Daoy (cell line): Measurements from ENCODE around the gene NWD2. TPM values are rescaled to one million over a fixed set of nuclear protein-coding genes. Genes with fewer than 3 reads are reported as not detected.
"Not testable (repeated sequence)": the region's sequence is repeated elsewhere in the genome, so short reads cannot be mapped to it uniquely, and the experiment has no call there.

Source experiments
- DNase-seq: peaks from one replicate; pipeline ENCODE4 v3.0.0-alpha.2; 2015; ENCODE audit warnings: low read depth
- total RNA-seq: library from RNA; depleted of rRNA; stranded (reverse); fragments of >200 nt; shearing (Covaris generic); gene quantifications from 2 replicates; pipeline ENCODE4 v1.2.3, GENCODE V29; 2014; rRNA removed

NWD2 gene, protein sequence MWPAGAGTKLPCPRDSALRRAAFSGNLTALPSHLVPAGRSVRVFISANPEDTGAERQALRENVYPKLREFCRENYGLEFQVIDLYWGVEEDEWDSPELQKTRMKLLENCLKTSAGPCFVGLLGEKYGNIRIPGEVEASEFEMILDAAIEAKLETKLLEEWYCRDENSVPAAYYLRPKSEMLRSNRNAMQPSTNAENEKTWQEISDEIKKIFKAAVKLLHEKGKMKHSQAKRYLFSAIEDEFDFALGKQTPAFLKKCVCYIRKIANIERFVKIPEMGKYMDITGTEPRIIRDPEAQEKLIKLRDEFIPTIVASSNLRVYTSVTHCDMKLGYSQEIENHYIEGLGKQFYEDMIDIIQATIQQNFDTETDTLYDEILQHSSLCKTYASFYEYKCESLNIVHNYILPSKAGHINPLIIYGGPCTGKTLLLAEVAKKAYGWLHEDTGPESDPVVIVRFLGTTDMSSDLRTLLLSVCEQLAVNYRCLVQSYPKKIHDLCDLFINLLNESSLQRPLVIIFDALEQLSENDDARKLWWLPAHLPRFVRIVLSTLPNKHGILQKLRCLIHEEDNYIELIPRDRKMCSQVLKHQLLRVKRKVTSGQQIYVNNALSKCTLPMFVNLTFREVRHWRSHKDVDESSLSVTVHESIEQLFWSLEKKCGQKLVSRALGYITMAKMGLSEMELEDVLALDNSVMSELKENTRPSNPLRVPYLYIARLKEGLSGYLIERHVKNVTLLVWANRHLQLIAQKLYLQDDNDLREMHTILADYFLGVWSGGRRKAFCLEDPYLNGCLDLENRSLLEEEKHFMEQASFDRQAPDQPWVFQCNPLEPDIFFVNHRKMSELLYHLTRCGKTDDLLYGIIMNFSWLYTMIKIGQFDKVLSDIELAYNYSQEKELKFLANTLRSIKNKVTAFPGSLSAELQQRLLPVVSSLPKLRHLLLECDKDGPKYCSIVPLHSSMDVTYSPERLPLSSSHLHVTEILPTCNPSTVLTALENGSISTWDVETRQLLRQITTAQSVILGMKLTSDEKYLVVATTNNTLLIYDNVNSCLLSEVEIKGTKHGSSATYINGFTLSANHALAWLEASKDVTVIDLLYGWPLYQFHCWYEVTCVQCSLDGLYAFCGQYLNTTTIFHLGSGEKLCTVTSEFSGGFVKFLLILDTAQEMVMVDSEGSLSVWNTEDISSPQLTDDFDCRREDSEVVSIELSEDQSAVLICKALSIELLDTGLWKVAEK (N-terminal part only)
- not detected in 2 replicates for total RNA-seq

DNA sequence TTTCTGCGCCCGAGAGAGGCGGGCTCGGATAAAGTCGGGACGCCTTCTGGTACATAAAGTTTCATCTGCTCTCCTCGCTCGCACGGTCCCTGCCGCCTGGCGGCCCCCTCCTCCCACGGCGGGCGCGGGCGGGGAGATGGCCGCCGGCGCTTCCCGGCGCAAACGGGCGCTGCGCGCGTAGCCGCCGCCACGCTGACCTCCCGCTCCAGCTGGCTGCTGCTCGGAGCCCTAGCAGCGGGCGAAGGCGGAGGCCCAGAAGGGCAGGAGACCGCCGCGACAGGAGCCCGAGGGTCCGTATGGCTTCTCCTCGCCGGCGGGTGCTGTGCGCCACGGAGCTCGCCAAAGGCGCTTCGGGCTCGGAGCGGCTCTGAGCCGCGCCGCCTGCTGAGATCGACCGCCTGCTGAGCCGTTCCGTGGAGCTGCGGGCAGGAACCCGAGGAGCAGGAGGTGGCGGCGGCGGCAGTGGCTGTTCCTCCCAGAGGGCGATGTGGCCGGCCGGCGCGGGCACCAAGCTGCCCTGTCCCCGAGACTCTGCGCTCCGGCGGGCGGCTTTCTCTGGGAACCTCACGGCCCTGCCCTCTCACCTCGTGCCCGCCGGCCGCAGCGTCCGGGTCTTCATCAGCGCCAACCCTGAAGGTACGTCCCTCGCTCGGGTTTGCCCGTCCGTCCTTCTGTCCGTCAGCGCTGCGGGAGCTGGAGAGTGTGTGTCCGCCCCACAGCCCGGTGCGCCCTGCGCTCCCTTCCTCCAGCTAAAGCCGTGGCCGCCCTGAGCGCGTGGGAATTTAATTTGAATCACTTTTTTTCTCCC lies at the start of gene NWD2:
NWD2 (plus strand) TSS at position 161 of the 808 bp plus-strand sequence; CDS start at position 486, 325 bp downstream.
- DNase-seq, result no peak

DNA sequence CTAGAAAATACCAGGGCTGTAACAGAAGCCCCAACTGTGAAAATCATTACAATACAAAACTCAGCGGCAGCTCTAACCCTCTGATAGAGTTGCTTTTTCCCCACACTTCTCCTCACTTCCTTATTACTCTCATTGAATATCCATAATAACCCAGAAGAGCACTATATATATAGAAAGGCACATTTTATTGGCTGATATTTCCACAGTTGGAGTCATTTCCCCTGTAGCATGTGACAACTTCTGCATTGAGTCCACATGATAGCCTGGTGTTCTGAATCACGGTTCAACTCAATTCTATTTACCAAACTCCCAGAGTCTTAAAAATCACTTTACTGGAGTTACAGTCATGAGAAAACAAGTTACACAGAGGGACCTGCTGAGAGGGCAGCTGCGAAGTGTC lies 46.6 kb upstream of the NWD2 start:
- DNase-seq, result no peak

DNA sequence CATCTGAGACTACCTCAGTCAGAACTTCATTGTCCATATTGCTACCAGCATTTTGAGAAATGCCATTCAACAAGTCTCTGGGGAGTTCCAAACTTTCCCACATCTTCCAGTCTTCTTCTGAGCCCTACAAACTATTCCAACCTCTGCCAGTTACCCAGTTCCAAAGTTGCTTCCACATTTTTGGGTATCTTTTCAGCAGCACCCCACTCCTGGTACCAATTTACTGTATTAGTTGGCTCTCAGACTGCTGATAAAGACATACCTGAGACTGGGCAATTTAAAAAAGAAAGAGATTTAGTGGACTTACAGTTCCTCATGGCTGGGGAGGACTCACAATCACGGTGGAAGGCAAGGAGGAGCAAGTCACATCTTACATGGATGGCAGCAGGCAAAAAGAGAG lies 39.8 kb upstream of the NWD2 start:
- not testable (repeated sequence) for DNase-seq

DNA sequence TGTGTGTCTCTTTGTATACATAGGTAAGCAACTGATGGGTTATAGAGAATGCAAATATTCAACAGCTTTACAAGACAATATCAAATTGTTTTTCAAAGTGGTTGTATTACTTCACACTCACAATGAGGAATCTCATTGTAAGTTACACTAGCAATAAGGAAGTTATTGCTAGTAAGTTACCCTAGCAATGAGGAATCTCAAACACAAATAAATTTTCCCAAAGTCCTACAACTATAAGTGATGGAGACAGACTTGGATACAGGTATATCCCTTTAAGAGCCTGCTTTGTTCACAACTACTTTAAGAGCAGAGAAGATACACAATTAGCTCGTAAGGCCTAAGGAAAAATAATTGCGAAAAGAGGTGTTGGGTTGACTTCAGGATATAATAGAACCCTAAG lies 28.3 kb upstream of the NWD2 start:
- no peak for DNase-seq

DNA sequence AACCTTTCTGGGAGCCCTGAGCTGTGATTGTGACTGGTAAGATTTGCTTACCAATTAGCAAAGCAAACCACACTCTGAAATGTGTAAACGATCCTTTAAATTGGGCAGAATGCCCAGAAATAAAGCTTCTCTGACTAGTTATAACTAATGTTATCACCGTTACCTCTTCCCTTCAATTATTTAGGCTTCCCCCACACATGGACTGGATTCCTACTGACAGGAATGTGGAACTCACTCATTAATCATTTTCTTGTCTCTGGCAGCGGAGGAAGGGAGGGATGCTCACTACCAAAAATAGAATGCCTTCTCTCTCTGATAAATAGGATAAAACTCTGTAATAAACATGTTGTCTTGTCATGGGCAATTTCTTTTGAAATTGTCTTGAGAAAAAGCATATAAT lies 25.3 kb upstream of the NWD2 start:
- no peak for DNase-seq

DNA sequence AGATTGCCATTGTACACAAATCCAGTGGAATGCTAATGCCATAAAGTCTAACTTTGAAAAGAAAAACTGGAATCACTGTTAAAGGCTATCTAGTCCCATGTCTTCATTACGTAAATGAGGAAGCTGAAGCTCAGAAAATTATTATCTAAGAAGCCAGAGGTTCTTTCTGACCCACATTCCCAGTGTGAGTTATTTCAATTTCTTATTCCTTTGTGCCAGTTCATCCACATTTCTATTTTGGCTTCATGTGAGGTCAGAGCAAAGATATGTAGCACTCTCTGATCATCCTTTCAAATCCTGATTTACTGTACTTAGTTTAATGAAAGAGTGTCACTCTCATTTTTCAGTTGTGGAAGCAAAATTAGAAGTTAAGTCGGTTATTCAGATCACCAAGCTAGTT lies 24.6 kb upstream of the NWD2 start:
- no peak for DNase-seq

DNA sequence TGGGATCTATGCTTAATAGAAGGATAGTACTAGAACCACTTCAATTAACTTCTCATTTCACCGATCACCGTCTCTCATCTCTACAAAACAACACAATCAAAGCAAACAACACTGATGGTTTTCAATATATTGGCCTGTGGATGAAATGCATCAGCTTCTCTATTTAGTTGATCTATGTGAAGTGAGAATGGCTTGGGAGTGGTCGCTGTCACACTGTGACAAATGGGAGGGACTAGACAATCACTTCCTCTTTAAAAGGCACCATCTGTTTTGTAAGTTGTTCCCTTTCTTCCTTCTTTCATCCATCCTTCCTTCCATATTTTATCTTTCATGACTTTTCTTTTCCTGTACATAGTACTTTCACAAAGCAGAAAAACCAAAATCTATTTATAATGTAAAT lies 23.9 kb upstream of the NWD2 start:
- no peak for DNase-seq

DNA sequence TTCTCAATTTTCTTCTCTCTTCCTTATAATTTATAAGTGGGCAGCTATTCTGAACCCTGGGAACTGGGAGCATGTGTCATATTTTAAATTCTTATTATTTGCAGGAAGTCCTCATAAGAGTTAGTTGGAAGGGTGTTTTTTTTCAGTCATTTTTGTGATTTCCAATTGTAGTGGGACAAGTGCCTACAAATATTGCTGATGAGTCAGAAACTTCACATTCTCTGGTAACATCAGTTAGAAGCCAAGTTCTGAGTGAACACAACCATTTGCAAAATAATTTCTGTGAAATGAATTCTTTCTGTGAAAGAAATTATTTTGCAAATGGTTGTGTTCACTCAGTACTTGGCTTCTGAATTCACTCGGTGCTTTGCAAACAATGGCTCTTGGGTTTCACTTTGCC lies 20.8 kb upstream of the NWD2 start:
- no peak for DNase-seq

DNA sequence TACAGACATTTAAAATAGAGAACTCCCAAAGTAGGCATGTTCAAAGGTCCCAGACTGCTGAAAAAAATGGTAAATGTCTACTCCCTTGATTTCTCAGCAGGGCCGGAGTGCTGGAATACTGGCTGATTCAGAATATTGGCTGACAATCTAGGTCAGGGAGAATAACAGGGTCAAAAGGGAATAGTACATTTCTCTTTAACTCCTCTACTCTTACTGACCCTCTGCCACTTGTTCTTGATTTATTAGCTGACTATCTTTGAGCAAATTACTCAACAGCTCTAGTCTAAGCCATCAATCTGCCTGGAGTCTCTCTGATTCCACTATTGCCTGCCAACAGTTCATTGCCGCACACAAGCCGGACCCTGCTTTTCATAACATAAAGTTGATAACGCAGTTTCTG lies 19.7 kb upstream of the NWD2 start:
- DNase-seq, result no peak

DNA sequence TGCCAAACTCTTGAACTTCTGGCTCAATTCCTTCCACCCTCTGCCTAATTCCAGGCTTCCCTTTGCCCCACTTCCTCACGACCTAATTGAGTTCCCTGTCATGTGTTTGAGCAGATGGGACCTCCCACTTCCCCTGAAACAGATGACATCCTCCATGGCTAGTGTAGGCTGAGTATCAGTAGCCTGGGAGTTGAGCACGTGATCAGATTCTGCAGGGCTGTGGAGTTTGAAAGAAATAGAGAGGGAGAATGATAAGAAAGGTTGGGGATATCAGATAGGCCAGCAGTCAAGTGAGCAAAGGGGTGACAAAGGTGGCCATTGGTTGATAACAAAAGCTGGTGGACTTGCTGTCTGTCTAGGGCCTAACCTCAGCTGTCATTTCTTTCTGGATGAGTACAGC lies 18.8 kb upstream of the NWD2 start:
- DNase-seq, result no peak

DNA sequence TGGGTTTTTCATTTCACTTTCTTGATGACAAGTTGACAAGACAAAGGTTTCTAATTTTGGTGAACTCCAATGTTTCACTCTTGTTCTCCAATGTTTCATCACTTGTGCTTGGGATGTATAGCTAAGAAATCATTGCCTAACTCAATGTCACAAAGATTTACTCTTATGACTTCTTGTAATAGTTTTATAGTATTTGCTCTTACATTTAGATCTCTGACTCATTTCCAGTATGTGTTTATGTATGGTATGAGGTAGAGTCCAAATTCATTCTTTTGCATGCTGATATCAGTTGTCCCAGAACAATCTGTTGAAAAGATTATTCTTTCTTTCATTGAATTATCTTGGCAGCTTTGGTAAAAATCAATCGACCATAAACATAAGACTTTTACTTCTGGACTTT lies 12.2 kb upstream of the NWD2 start:
- DNase-seq, result no peak

DNA sequence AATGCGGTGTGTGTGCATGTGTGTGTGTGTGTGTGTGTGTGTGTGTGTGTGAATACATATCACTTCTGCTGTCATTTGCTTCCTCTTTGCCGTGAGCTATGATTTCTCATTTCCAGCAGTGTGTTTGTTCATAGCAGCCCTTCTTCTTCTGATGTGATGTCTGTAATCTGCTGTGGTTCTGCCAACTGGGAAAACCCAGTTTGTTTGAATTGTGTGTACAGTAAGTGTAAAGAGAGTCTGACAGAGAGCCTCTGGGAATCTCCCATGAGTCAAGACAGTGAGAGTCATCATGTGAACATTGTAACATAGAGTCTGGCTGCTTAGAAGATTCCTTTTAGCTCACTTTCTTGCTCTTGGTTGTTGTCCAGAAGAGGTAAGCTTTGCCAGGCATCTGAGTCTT lies 8.4 kb upstream of the NWD2 start:
- no peak for DNase-seq

DNA sequence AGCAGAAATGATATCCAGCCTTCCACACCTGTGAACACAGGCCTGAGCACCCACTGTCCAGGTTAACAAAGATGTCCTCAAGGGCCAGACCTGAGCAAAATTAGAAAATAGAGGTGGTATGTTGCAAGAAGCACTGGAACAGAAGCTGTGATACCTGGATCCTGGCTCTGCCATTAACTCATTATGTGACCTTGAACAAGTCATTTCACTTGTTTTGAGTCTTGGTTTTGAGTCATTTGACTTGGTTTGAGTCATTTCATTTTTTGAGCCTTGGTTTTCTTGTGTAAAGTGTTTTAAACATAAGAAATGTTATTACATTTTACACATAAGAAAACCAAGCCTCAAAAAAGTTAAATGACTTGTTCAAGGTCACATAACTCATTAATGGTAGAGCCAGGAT lies 2.9 kb upstream of the NWD2 start:
- DNase-seq, result no peak

DNA sequence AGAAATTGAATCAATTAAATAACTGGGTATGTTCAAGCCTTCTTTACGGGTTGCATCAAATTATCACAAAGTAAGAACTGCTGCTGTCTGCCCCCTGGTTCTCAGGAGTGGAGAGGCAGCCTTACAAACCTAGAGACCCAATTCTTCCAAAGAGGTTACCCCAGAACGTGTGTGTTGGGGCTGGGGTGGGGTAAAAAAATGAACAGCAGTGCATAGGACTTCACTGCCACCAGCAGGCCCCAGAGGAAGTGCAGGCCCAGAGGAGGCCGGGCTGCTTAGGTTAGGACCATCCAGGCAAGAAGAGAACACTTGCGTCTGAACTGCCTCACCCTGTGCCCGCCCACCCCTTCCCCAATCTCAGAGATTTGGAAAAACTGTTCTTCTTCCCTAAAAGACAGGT lies 1.5 kb upstream of the NWD2 start:
- DNase-seq, result no peak

DNA sequence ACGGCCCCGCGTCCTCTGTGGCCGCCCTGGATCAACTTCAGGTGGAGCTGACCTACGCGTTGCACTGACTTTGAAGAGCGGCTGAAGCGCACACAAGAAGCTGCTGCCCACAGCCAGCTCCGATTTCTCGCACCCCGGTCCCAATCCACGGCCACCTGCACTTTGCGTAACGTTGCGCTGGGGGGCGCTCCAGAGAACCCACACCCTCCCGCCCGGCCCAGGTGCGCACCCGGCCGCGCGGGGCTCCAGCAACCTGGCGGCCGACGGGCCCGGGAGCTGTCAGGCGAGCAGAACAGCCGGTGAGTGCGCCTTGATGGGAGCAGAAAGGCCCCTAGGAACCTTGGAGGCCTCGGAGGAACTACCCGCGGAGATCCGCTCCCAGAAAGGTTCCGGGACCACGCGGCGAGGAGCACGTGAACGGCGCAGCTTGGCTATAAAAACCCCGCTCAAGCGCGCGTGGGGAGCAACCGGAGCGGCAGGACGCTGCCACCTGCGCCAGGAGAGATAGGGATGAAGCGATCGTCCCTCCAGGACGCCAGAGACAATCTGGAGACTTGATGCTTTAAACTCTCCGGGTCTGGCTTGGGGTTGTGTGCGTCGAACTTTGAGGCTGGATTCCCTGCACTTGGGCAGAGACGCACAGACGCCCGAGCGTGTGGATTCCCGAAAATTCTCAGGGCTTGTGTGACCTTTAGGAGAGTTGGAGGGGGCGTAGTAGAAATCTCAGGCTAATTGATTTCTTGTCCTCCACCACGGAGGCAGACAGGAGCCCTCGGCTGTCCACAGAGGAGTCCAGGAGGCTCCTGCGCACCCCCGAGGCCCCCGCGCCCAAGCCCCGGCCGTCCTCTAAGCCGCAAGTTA lies 591 bp upstream of the NWD2 start:
- DNase-seq, result no peak

DNA sequence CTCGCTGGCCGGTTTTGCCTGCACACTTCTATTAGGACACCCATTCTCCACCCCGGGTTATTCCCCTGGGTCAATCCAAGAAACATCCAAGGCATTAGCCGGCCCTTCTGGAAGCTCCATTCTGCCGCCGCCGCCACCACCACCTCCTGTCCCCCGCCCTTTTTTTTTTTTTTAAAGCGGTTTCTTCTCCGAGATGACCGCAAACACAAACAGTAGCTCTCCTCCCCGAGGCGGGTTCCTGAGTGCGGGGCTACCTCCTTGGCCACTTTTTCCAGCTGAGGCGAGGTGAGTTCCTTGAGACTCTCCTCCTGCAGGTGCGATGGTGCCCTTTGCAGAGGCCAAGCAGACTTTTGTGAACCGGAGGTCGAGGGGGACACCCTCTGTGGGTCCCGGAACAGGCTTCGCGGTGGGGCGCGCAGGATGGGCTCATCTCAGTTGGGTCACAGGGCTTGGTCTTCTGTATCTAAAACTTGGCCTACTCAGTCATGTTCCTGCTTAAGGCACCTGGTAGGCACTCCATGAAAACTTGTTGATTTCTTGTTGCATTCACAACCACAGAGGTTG lies 930 bp downstream of the NWD2 start:
- DNase-seq, result no peak

DNA sequence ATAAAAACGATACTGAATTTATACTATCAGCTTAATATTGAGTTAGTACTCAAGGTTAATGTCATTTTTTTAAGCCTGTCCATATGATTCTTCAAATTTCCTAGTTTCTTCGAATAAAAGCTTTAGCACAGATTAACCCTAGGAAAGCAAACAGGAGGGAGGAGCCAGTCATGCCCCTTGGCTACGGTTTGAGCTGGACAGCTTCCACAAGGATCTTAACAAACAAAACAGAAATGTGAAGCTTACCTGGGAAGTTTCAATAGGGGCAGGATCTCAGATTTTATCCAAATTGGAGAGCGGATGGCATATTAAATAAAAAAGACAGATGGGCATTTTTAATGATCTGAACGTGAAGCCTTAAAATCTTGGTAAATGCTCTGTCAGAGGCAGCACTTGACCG lies 2.3 kb downstream of the NWD2 start:
- DNase-seq, result no peak

DNA sequence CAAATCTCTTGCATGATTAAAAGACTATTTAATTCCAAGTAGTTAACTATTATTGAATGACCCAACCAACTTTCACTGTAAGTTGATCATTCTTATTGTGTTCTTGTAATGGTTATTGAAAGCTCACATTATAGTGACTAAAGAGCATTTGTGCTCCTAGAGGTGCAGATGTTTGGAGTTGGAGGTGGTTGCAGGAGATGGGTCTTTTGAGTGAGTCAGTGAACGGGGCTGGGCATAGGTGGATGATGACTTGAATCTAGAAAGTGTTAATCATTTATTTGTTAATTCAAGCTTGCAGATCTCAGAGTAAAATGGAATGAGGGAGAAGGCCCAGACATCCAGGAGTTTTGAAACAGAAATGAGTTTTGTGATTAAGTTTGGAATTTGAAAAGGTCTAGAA lies 13.7 kb downstream of the NWD2 start:
- DNase-seq, result no peak

DNA sequence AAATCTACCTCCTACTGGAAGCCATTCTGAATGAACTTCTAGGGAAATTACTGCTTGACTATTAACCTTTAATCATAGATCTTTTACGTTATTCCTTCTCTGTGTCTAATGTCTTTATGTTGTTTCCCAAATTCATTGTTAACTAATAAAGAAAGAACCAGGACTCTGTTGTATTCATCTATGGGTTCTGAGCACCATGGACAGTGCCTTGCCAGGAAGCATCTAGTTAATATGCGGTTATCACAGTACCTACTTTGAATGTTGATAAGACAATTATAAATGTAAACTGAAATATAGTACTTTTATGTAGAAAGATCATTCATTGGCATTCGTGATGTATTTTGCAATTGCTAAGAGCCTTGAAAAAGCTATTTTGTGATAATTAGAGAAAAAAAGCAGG lies 23.8 kb downstream of the NWD2 start:
- DNase-seq, result no peak

DNA sequence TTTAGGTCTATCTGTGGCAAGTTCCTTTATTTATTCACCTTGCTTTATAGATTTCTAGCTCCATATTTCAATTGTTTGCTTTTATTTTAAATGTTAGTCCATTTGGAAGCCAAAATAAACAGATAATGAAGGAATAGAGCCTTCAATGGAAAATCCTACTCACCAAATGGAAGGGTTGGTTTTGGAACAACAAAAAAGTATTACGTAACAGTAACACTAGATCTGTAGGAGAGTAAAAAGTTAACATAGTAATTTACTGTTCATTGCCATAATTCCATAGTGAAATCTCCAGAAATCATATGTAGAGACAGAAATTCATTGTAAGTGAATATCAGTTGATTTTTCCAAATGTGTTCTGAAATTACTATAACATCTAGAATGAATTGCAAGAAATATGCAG lies 34.6 kb downstream of the NWD2 start:
- DNase-seq, result no peak
